HCT116 (cell line): ENCODE results near the gene MINDY4. TPM values are rescaled to one million over a fixed set of nuclear protein-coding genes. Genes with fewer than 3 reads are reported as not detected.

Source experiments
- ATAC-seq: fragments of 200-7000 bp; cut with Tn5 transposase; 2 replicates; pipeline ENCODE4 v1.9.1; 2020; ENCODE audit warnings: mild to moderate bottlenecking, moderate library complexity
- BruUV-seq: library from RNA; stranded (reverse); fragments of 400-500 nt; replicated peaks from 2 replicates; lab custom pipeline; 2021; lab: Mats Ljungman, UMichigan
- CTCF ChIA-PET: fragments of 300-600 bp; sonication (Branson Sonifier 250); formaldehyde crosslinking; loops from one replicate; lab custom pipeline; 2021; ENCODE audit warnings: antibody characterized with exemption; lab: Charles Lee
- POLR2A ChIA-PET: fragments of 300-600, 350-600 bp; sonication (Branson Sonifier 250); formaldehyde crosslinking; loops from one replicate; lab custom pipeline; 2021; ENCODE audit warnings: antibody characterized with exemption; lab: Charles Lee
- RAD21 ChIA-PET, 2 experiments: fragments of 300-600 bp; sonication (Branson Sonifier 250); formaldehyde crosslinking; loops; one replicate each; lab custom pipeline; 2023; ENCODE audit warnings: low total read pairs in 2 of 2; ENCODE audit not compliant: uncharacterized antibody in 2 of 2, unreplicated experiment in 2 of 2, low non-redundant PET in 1 of 2; lab: Charles Lee
- DNase-seq: peaks from one replicate; pipeline ENCODE4 v3.0.0-alpha.2; 2010; ENCODE audit warnings: low read depth, low spot score
- H2AFZ ChIP-seq: fragments of 200-600 bp; shearing (Covaris generic), sonication (generic); 2 replicates; pipeline ENCODE4 v1.6.1; 2017; ENCODE audit warnings: low read depth, mixed run types, mixed read lengths, antibody characterized with exemption, low read length; ENCODE audit not compliant: poor library complexity, severe bottlenecking
- H3K27ac ChIP-seq: 2 replicates; pipeline ENCODE4 v1.5.1; 2012; ENCODE audit warnings: low read depth, low read length
- H3K27me3 ChIP-seq: fragments of 200-600 bp; sonication (generic); 2 replicates; pipeline ENCODE4 v1.6.1; 2016; ENCODE audit warnings: mixed run types, low read length, mixed read lengths; ENCODE audit not compliant: insufficient read depth
- H3K36me3 ChIP-seq, 2 experiments: fragments of 200-500 bp in 1 of 2; fragments of 200-600 bp in 1 of 2; sonication (Bioruptor generic) in 1 of 2; sonication (generic) in 1 of 2; 2 replicates each; pipeline versions ENCODE4 v1.5.1 to v1.6.1; 2014 to 2016; ENCODE audit warnings: low read length in 2 of 2, inconsistent platforms in 1 of 2, mixed read lengths in 1 of 2, mixed run types in 1 of 2; ENCODE audit not compliant: insufficient read depth in 2 of 2, control insufficient read depth in 1 of 2
- H3K4me1 ChIP-seq, 2 experiments: fragments of 200-600 bp in 1 of 2; sonication (generic) in 1 of 2; 2 replicates each; pipeline versions ENCODE4 v1.5.1 to v1.6.1; 2012 to 2017; ENCODE audit warnings: low read length in 2 of 2, inconsistent platforms in 1 of 2, mild to moderate bottlenecking in 1 of 2, mixed read lengths in 1 of 2, mixed run types in 1 of 2, moderate library complexity in 1 of 2; ENCODE audit not compliant: insufficient read depth in 2 of 2, control insufficient read depth in 1 of 2
- H3K4me2 ChIP-seq: fragments of 200-600 bp; sonication (generic); 2 replicates; pipeline ENCODE4 v1.6.1; 2017; ENCODE audit warnings: mixed run types, low read length, mixed read lengths
- H3K4me3 ChIP-seq, 2 experiments: fragments of 200-600 bp in 1 of 2; sonication (generic) in 1 of 2; replicated peaks in 1 of 2; 2 replicates each; pipeline ENCODE4 v1.5.1; 2011 to 2016; ENCODE audit warnings: low read length in 2 of 2, control low read depth in 1 of 2, low read depth in 1 of 2, mild to moderate bottlenecking in 1 of 2, mixed read lengths in 1 of 2, mixed run types in 1 of 2
- H3K79me2 ChIP-seq: fragments of 200-600 bp; sonication (generic); 2 replicates; pipeline ENCODE4 v1.6.1; 2017; ENCODE audit warnings: mild to moderate bottlenecking, mixed run types, low read length, moderate library complexity, mixed read lengths; ENCODE audit not compliant: insufficient read depth
- H3K9ac ChIP-seq: fragments of 200-600 bp; sonication (generic); 2 replicates; pipeline ENCODE4 v1.6.1; 2016; ENCODE audit warnings: low read length, mixed read lengths
- H3K9me2 ChIP-seq: fragments of 200-600 bp; sonication (generic), shearing (Covaris generic); 2 replicates; pipeline ENCODE4 v1.6.1; 2017; ENCODE audit warnings: mixed run types, mild to moderate bottlenecking, moderate library complexity; ENCODE audit not compliant: insufficient read depth
- H3K9me3 ChIP-seq, 2 experiments: fragments of 200-500 bp in 1 of 2; fragments of 200-600 bp in 1 of 2; sonication (Bioruptor generic) in 1 of 2; sonication (generic) in 1 of 2; 2 replicates each; pipeline ENCODE4 v1.6.1; 2014 to 2017; ENCODE audit warnings: low read length in 2 of 2, mixed read lengths in 2 of 2, inconsistent platforms in 1 of 2, low read depth in 1 of 2, mild to moderate bottlenecking in 1 of 2, mixed run types in 1 of 2, moderate library complexity in 1 of 2; ENCODE audit not compliant: control insufficient read depth in 1 of 2, insufficient read depth in 1 of 2
- H4K20me1 ChIP-seq: fragments of 200-600 bp; sonication (generic), shearing (Covaris generic); 2 replicates; pipeline ENCODE4 v1.6.1; 2017; ENCODE audit warnings: mixed run types, mild to moderate bottlenecking, moderate library complexity; ENCODE audit not compliant: insufficient read depth
- ATF3 ChIP-seq: IDR thresholded peaks from 2 replicates; pipeline ENCODE4 v1.6.1; 2012
- EZH2phosphoT487 ChIP-seq: fragments of 200-600 bp; IDR thresholded peaks from 2 replicates; pipeline ENCODE4 v1.6.1; 2018; ENCODE audit warnings: antibody characterized with exemption, borderline replicate concordance
- MAX ChIP-seq: IDR thresholded peaks from 2 replicates; pipeline ENCODE4 v1.6.1; 2012
- POLR2A ChIP-seq: IDR thresholded peaks from 2 replicates; pipeline ENCODE4 v1.7.0; 2011; ENCODE audit warnings: borderline replicate concordance; ENCODE audit not compliant: insufficient read depth, insufficient read length; ENCODE audit errors: extremely low read depth
- RAD21 ChIP-seq: IDR thresholded peaks from 2 replicates; pipeline ENCODE4 v1.6.1; 2012; ENCODE audit warnings: low read depth, mild to moderate bottlenecking
- SIN3A ChIP-seq: IDR thresholded peaks from 2 replicates; pipeline ENCODE4 v1.6.1; 2012; ENCODE audit warnings: low read depth
- SRF ChIP-seq: IDR thresholded peaks from 2 replicates; pipeline ENCODE4 v1.6.1; 2012; ENCODE audit warnings: low read depth
- TCF7L2 ChIP-seq: IDR thresholded peaks from 2 replicates; pipeline ENCODE4 v1.7.0; 2011; ENCODE audit warnings: borderline replicate concordance, inconsistent platforms; ENCODE audit not compliant: insufficient read depth, insufficient read length; ENCODE audit errors: extremely low read depth
- ZBTB33 ChIP-seq: IDR thresholded peaks from 2 replicates; pipeline ENCODE4 v1.6.1; 2011; ENCODE audit warnings: mild to moderate bottlenecking, low read length, moderate library complexity; ENCODE audit not compliant: insufficient replicate concordance; ENCODE audit errors: extremely low read depth
- intact Hi-C: fragments of 100-400 bp; cut with micrococcal nuclease; formaldehyde crosslinking; loops from 2 replicates; pipeline ENCODE4 v1.10.0; 2022
- total RNA-seq: library from RNA; stranded (reverse); gene quantifications from one replicate; pipeline ENCODE4 v1.2.1, GENCODE V29; 2021; ENCODE audit not compliant: unreplicated experiment

Gene MINDY4
- total RNA-seq, 1 experiment from 2014 or later: 6.1 TPM

GRCh38 chr7:30848121-30848855, 77.1 kb downstream of the MINDY4 start:
- Histone ChIP-seq H3K36me3 (no peaks in the 10 kb centered on the region), H4K20me1 (no peaks in the 10 kb centered on the region), H3K9me3 (no peaks in the 10 kb centered on the region), H3K9ac (no peak overlapping the region), H3K79me2 (no peaks in the 10 kb centered on the region), H3K27ac (no peak overlapping the region), H3K9me2 (no peaks in the 10 kb centered on the region), H3K27me3 (no peaks in the 10 kb centered on the region), H3K4me2 (no peak overlapping the region), H3K4me3 (no peak overlapping the region), H2AFZ (no peak overlapping the region), H3K4me1 (peaks cover 18 to 20% of the 10 kb centered on the region in 2 experiments)
- ChIA-PET CTCF (no interaction called here), RAD21 (no interaction called here), POLR2A (no interaction called here)
- intact Hi-C loops: no loop called here
- ATAC-seq (no peak), DNase-seq (no peak)
- TF ChIP-seq RAD21: no peak
- TF ChIP-seq SIN3A: no peak
- no peak for TF ChIP-seq EZH2phosphoT487
- no peak for TF ChIP-seq ZBTB33
- no peak for TF ChIP-seq SRF
- TF ChIP-seq ATF3: no peak
- TF ChIP-seq TCF7L2: no peak
- TF ChIP-seq MAX: no peak
- no peak for TF ChIP-seq POLR2A
- BruUV-seq: no TSS peak
